CD4-positive, alpha-beta T cell (primary cell): Measurements from ENCODE around the gene ENGASE. TPM values are rescaled to one million over a fixed set of nuclear protein-coding genes. Genes with fewer than 3 reads are reported as not detected.

Experiments used
- ATAC-seq: fragments of 200-7000 bp; cut with Tn5 transposase; one replicate; pipeline ENCODE4 v1.10.0; 2022; ENCODE audit warnings: mild to moderate bottlenecking; ENCODE audit not compliant: poor library complexity
- CTCF ChIA-PET: fragments of 350-600 bp; sonication (Branson Sonifier 250); formaldehyde crosslinking; loops from one replicate; lab custom pipeline; 2021; ENCODE audit warnings: antibody characterized with exemption, inconsistent platforms; lab: Charles Lee
- POLR2A ChIA-PET: fragments of 350-600 bp; sonication (Branson Sonifier 250); formaldehyde crosslinking; loops from one replicate; lab custom pipeline; 2021; ENCODE audit warnings: antibody characterized with exemption, inconsistent platforms; lab: Charles Lee
- DNase-seq, 14 experiments: peaks; one replicate each; pipeline ENCODE4 v3.0.0-alpha.2; 2013 to 2020; ENCODE audit warnings: mixed read lengths in 2 of 14
- H3K27ac ChIP-seq, 2 donors: one replicate each; pipeline versions ENCODE4 v1.5.1 to v1.7.0; 2013; ENCODE audit warnings: low read length in 2 of 2, low read depth in 1 of 2, mild to moderate bottlenecking in 1 of 2
- H3K27me3 ChIP-seq, 2 experiments: 1 replicate in 1 of 2; 2 replicates in 1 of 2; pipeline versions ENCODE4 v1.6.1 to v1.7.0; 2013; ENCODE audit warnings: low read length in 2 of 2, control low read depth in 1 of 2, mild to moderate bottlenecking in 1 of 2, moderate library complexity in 1 of 2; ENCODE audit not compliant: insufficient read depth in 2 of 2, control insufficient read depth in 1 of 2
- H3K36me3 ChIP-seq: one replicate; pipeline ENCODE4 v1.6.1; 2013; ENCODE audit warnings: low read length, control low read depth; ENCODE audit not compliant: insufficient read depth
- H3K4me1 ChIP-seq: one replicate; pipeline ENCODE4 v1.6.1; 2013; ENCODE audit warnings: low read length, control low read depth; ENCODE audit not compliant: insufficient read depth
- H3K4me3 ChIP-seq: one replicate; pipeline ENCODE4 v1.5.1; 2013; ENCODE audit warnings: mild to moderate bottlenecking, low read length, moderate library complexity
- H3K9me3 ChIP-seq, 2 experiments: 1 replicate in 1 of 2; 2 replicates in 1 of 2; pipeline versions ENCODE4 v1.6.1 to v1.7.0; 2013; ENCODE audit warnings: low read length in 2 of 2, mild to moderate bottlenecking in 2 of 2, control low read depth in 1 of 2, moderate library complexity in 1 of 2; ENCODE audit not compliant: control insufficient read depth in 1 of 2, insufficient read depth in 1 of 2
- H3K27ac Mint-ChIP-seq: one replicate; pipeline ENCODE4 v1.8.0; 2020; ENCODE audit warnings: mixed read lengths
- H3K27me3 Mint-ChIP-seq: one replicate; pipeline ENCODE4 v1.8.0; 2021; ENCODE audit warnings: mixed read lengths
- H3K36me3 Mint-ChIP-seq: one replicate; pipeline ENCODE4 v1.8.0; 2021; ENCODE audit warnings: low read depth, mixed read lengths
- H3K4me1 Mint-ChIP-seq: one replicate; pipeline ENCODE4 v1.8.0; 2021; ENCODE audit warnings: low read depth, mixed read lengths
- H3K4me3 Mint-ChIP-seq: one replicate; pipeline ENCODE4 v1.8.0; 2020; ENCODE audit warnings: mild to moderate bottlenecking, mixed read lengths
- H3K9me3 Mint-ChIP-seq: one replicate; pipeline ENCODE4 v1.8.0; 2020; ENCODE audit warnings: mixed read lengths
- CTCF ChIP-seq: fragments of 200-600 bp; IDR thresholded peaks from one replicate; pipeline ENCODE4 v1.8.0; 2022; ENCODE audit warnings: antibody characterized with exemption, mild to moderate bottlenecking
- intact Hi-C, 2 experiments: fragments of 100-400 bp; cut with DNase I in 1 of 2; cut with micrococcal nuclease in 1 of 2; formaldehyde crosslinking; loops; one replicate each; pipeline versions ENCODE4 v1.15.1 to v1.9.0; 2023 to 2025; cut with DNase I, micrococcal nuclease
- total RNA-seq, 174 experiments: library from RNA in 2 of 174; stranded (reverse) in 2 of 174; gene quantifications; one replicate each; pipeline ENCODE4 v1.2.3 and lab custom pipeline; 2021 to 2026

The ENGASE gene
- total RNA-seq, 2 experiments from 2014 or later, result 49.8 to 50.9 TPM

GRCh38 chr17:79042421-79043190 lies 32.0 kb upstream of the ENGASE start:
- Histone ChIP-seq H3K27ac (no peak overlapping the region), H3K9me3 (no peaks in the 10 kb centered on the region), H3K27me3 (peaks cover 0 to 6% of the 10 kb centered on the region in 2 experiments), H3K4me3 (no peak overlapping the region), H3K4me1 (peaks cover 8% of the 10 kb centered on the region), H3K36me3 (no peaks in the 10 kb centered on the region)
- H3K4me1 Mint-ChIP-seq, result no peaks in the 10 kb centered on the region
- H3K9me3 Mint-ChIP-seq, result no peaks in the 10 kb centered on the region
- H3K27ac Mint-ChIP-seq, result no peak overlapping the region
- TF ChIP-seq CTCF, result peak; percentile 67
- ChIA-PET POLR2A (no interaction called here), CTCF (interaction anchor here (0.8 to 1.2 kb wide), 5 partner anchors 10 to 546 kb away, joined by 3 to 6 read pairs (median 4); no protein-coding TSS in a partner anchor)
- peaks cover 14% of the 10 kb centered on the region for H3K27me3 Mint-ChIP-seq
- DNase-seq (peak; percentile 37 to 82 (median 64)), ATAC-seq (no peak)
- intact Hi-C loops, result loop anchor here (1.0 to 5.0 kb wide), 3 partner anchors 23 to 56 kb away; no protein-coding TSS in a partner anchor
- H3K36me3 Mint-ChIP-seq, result no peaks in the 10 kb centered on the region
- H3K4me3 Mint-ChIP-seq, result no peak overlapping the region

GRCh38 chr17:79043191-79043930 lies 31.3 kb upstream of the ENGASE start:
- ATAC-seq (no peak), DNase-seq (no peak)
- Mint-ChIP-seq H3K36me3 (no peaks in the 10 kb centered on the region), H3K4me1 (no peaks in the 10 kb centered on the region), H3K4me3 (no peak overlapping the region), H3K27me3 (peaks cover 14% of the 10 kb centered on the region), H3K27ac (no peak overlapping the region), H3K9me3 (no peaks in the 10 kb centered on the region)
- CTCF ChIA-PET, result no interaction called here
- intact Hi-C loops, result loop anchor here in 1 of 2 experiments (5.0 kb wide), 1 partner anchor 56 kb away; no protein-coding TSS in a partner anchor
- Histone ChIP-seq H3K4me3 (no peak overlapping the region), H3K27ac (no peak overlapping the region), H3K9me3 (no peaks in the 10 kb centered on the region), H3K4me1 (peaks cover 8% of the 10 kb centered on the region), H3K27me3 (peaks cover 0 to 6% of the 10 kb centered on the region in 2 experiments), H3K36me3 (no peaks in the 10 kb centered on the region)
- POLR2A ChIA-PET, result no interaction called here
- no peak for TF ChIP-seq CTCF

- ChIA-PET CTCF (no interaction called here), POLR2A (no interaction called here)
- Histone ChIP-seq H3K27ac (no peak overlapping the region), H3K4me3 (no peak overlapping the region), H3K27me3 (peaks cover 0 to 6% of the 10 kb centered on the region in 2 experiments), H3K36me3 (no peaks in the 10 kb centered on the region), H3K9me3 (no peaks in the 10 kb centered on the region), H3K4me1 (peaks cover 8% of the 10 kb centered on the region)
- DNase-seq (no peak), ATAC-seq (no peak)
- H3K36me3 Mint-ChIP-seq, result no peaks in the 10 kb centered on the region
- no peaks in the 10 kb centered on the region for H3K9me3 Mint-ChIP-seq
- H3K4me1 Mint-ChIP-seq, result no peaks in the 10 kb centered on the region
- no peak overlapping the region for H3K27ac Mint-ChIP-seq
- peaks cover 14% of the 10 kb centered on the region for H3K27me3 Mint-ChIP-seq
- no peak for TF ChIP-seq CTCF
- no peak overlapping the region for H3K4me3 Mint-ChIP-seq
- intact Hi-C loops, result loop anchor here in 1 of 2 experiments (5.0 kb wide), 1 partner anchor 57 kb away; no protein-coding TSS in a partner anchor
Measured at GRCh38 chr17:79043931-79044320, 30.7 kb upstream of the ENGASE start.
